Measurements from ENCODE around the gene LYPD6B.

The LYPD6B gene

GRCh38 chr2:149038442-149039212 lies at the start of gene LYPD6B:
LYPD6B (plus strand) TSS chr2:149038699; CDS start chr2:149130949, 92,250 bp downstream.
- DNase-seq = no peak

GRCh38 chr2:148989882-148990493 lies 48.5 kb upstream of the LYPD6B start:
- peak; percentile 4 for DNase-seq

- no peak for DNase-seq
These were observed 47.5 kb upstream of the LYPD6B start for GRCh38 chr2:148990968-148991367.

- DNase-seq = no peak
These were observed 46.1 kb upstream of the LYPD6B start for GRCh38 chr2:148992448-148992847.

GRCh38 chr2:148993351-148993750 lies 45.1 kb upstream of the LYPD6B start:
- no peak for DNase-seq

GRCh38 chr2:148994341-148994740 lies 44.2 kb upstream of the LYPD6B start:
- DNase-seq = no peak

- DNase-seq = no peak
These were observed 41.7 kb upstream of the LYPD6B start for GRCh38 chr2:148996805-148997204.

GRCh38 chr2:148998165-148998830 lies 40.2 kb upstream of the LYPD6B start:
- no peak for DNase-seq

GRCh38 chr2:148998831-148999200 lies 39.7 kb upstream of the LYPD6B start:
- DNase-seq = no peak

GRCh38 chr2:148999451-148999921 lies 39.0 kb upstream of the LYPD6B start:
- no peak for DNase-seq

GRCh38 chr2:149000158-149000938 lies 38.2 kb upstream of the LYPD6B start:
- DNase-seq = no peak

- DNase-seq = no peak
These were observed 37.0 kb upstream of the LYPD6B start for GRCh38 chr2:149001496-149001895.

GRCh38 chr2:149002378-149002890 lies 36.1 kb upstream of the LYPD6B start:
- DNase-seq = no peak

- no peak for DNase-seq
These were observed 35.4 kb upstream of the LYPD6B start for GRCh38 chr2:149002891-149003740.

- DNase-seq = no peak
These were observed 33.7 kb upstream of the LYPD6B start for GRCh38 chr2:149004836-149005235.

GRCh38 chr2:149005471-149006077 lies 32.9 kb upstream of the LYPD6B start:
- no peak for DNase-seq

GRCh38 chr2:149006883-149007543 lies 31.5 kb upstream of the LYPD6B start:
- no peak for DNase-seq

GRCh38 chr2:149008381-149008780 lies 30.1 kb upstream of the LYPD6B start:
- no peak for DNase-seq

GRCh38 chr2:149009576-149010461 lies 28.7 kb upstream of the LYPD6B start:
- no peak for DNase-seq

- DNase-seq = no peak
These were observed 26.0 kb upstream of the LYPD6B start for GRCh38 chr2:149012545-149012944.

Data from activated effector memory CD4-positive, alpha-beta T cell treated with Interleukin-2 at 50 U/mL for 16 hours (primary cell).